Liver (tissue), 9 donors: ENCODE results near the gene HCFC1. TPM values are rescaled to one million over a fixed set of nuclear protein-coding genes. Genes with fewer than 3 reads are reported as not detected.

Source experiments
- DNase-seq: peaks from one replicate; pipeline ENCODE4 v3.0.0-alpha.2; 2017; ENCODE audit warnings: low spot score
- H3K27ac ChIP-seq, 2 donors: one replicate each; pipeline ENCODE4 v1.7.0; 2013; ENCODE audit warnings: inconsistent platforms in 2 of 2, low read length in 2 of 2, control low read depth in 1 of 2, low read depth in 1 of 2, mild to moderate bottlenecking in 1 of 2
- H3K27me3 ChIP-seq, 4 donors: one replicate each; pipeline versions ENCODE4 v1.6.1 to v1.7.0; 2013; ENCODE audit warnings: low read length in 3 of 4, inconsistent platforms in 1 of 4, mild to moderate bottlenecking in 1 of 4, moderate library complexity in 1 of 4; ENCODE audit not compliant: control insufficient read depth in 4 of 4, insufficient read depth in 4 of 4
- H3K36me3 ChIP-seq, 4 donors: one replicate each; pipeline versions ENCODE4 v1.6.1 to v1.7.0; 2013; ENCODE audit warnings: low read length in 3 of 4, mild to moderate bottlenecking in 3 of 4, low read depth in 1 of 4, moderate library complexity in 1 of 4; ENCODE audit not compliant: control insufficient read depth in 4 of 4, insufficient read depth in 3 of 4
- H3K4me1 ChIP-seq, 4 donors: one replicate each; pipeline versions ENCODE4 v1.6.1 to v1.7.0; 2013; ENCODE audit warnings: low read length in 3 of 4, mild to moderate bottlenecking in 3 of 4, moderate library complexity in 1 of 4; ENCODE audit not compliant: control insufficient read depth in 4 of 4, insufficient read depth in 4 of 4
- H3K4me3 ChIP-seq, 3 donors: one replicate each; pipeline versions ENCODE4 v1.6.1 to v1.7.0; 2013; ENCODE audit warnings: low read length in 3 of 3, control low read depth in 1 of 3, low read depth in 1 of 3, mild to moderate bottlenecking in 1 of 3
- H3K9ac ChIP-seq, 2 donors: one replicate each; pipeline ENCODE4 v1.7.0; 2013; ENCODE audit warnings: low read length in 2 of 2, mild to moderate bottlenecking in 2 of 2, moderate library complexity in 2 of 2, control low read depth in 1 of 2, low read depth in 1 of 2
- H3K9me3 ChIP-seq, 4 donors: one replicate each; pipeline versions ENCODE4 v1.6.1 to v1.7.0; 2013; ENCODE audit warnings: low read length in 3 of 4; ENCODE audit not compliant: control insufficient read depth in 4 of 4
- EGR1 ChIP-seq, 2 donors: IDR thresholded peaks; 2 replicates each; pipeline ENCODE4 v1.6.1; 2016 to 2018; ENCODE audit warnings: antibody characterized with exemption in 2 of 2, low read depth in 2 of 2
- FOXA1 ChIP-seq: IDR thresholded peaks from 2 replicates; pipeline ENCODE4 v1.6.1; 2016; ENCODE audit warnings: antibody characterized with exemption
- FOXA2 ChIP-seq: IDR thresholded peaks from 2 replicates; pipeline ENCODE4 v1.6.1; 2016; ENCODE audit warnings: antibody characterized with exemption
- GABPA ChIP-seq, 2 donors: IDR thresholded peaks in 1 of 2; conservative IDR thresholded peaks in 1 of 2; 2 replicates each; pipeline ENCODE4 v1.6.1; 2016; ENCODE audit warnings: antibody characterized with exemption in 2 of 2, mild to moderate bottlenecking in 1 of 2, moderate library complexity in 1 of 2
- HNF4A ChIP-seq, 2 donors: conservative IDR thresholded peaks; 2 replicates each; pipeline ENCODE4 v1.6.1; 2016; ENCODE audit warnings: antibody characterized with exemption in 2 of 2, mild to moderate bottlenecking in 2 of 2
- RXRA ChIP-seq, 2 donors: IDR thresholded peaks; 2 replicates each; pipeline ENCODE4 v1.6.1; 2017 to 2018; ENCODE audit warnings: antibody characterized with exemption in 2 of 2, mild to moderate bottlenecking in 1 of 2
- SP1 ChIP-seq: IDR thresholded peaks from 2 replicates; pipeline ENCODE4 v1.6.1; 2018; ENCODE audit warnings: antibody characterized with exemption, mild to moderate bottlenecking
- WGBS: extraction: QIAGEN DNeasy Blood & Tissue Kit; methylation state at CpG from one replicate; pipeline ENCODE4 v1.1.7; 2013; 5-methylcytosine and 5-hydroxymethylcytosine counted together
- polyA plus RNA-seq, 2 donors: library from polyadenylated mRNA; stranded (reverse) in 1 of 2; unstranded in 1 of 2; fragments of 200-250 nt in 1 of 2; fragments of >200 nt in 1 of 2; fragmentation: Nextera tagmentation in 1 of 2; extraction: Ambion mirVana in 1 of 2; gene quantifications; one replicate each; pipeline versions ENCODE4 v1.2.1 to v1.2.3, GENCODE V29; 2013 to 2015
- total RNA-seq, 2 donors: library from RNA; depleted of rRNA; stranded (reverse); fragments of >200 nt; gene quantifications; one replicate each; pipeline ENCODE4 v1.2.3, GENCODE V29; 2014
- TF ChIP-seq, protein P1 (sequence below): IDR thresholded peaks from 2 replicates; pipeline ENCODE4 v1.6.1; 2016; ENCODE audit warnings: antibody characterized with exemption
- TF ChIP-seq, protein P2 (sequence below): IDR thresholded peaks from 2 replicates; pipeline ENCODE4 v1.6.1; 2016; ENCODE audit warnings: antibody characterized with exemption
- TF ChIP-seq, protein P3 (sequence below): IDR thresholded peaks from 2 replicates; pipeline ENCODE4 v1.6.1; 2016; ENCODE audit warnings: antibody characterized with exemption, mild to moderate bottlenecking
- TF ChIP-seq, protein P4 (sequence below): fragments of 150-350 bp; IDR thresholded peaks from 2 replicates; pipeline ENCODE4 v1.5.1; 2017; ENCODE audit warnings: improper control_type of control experiment, low read depth, low read length; ENCODE audit not compliant: missing input control
- donor health status: healthy.
- donor health status: healthy.
- donor health status: healthy.
- donor health status: healthy.
- donor health status: healthy.

HCFC1 gene
- total and polyA plus RNA-seq, 4 donors: 7.9 to 26.9 (median 13.9) TPM

DNA sequence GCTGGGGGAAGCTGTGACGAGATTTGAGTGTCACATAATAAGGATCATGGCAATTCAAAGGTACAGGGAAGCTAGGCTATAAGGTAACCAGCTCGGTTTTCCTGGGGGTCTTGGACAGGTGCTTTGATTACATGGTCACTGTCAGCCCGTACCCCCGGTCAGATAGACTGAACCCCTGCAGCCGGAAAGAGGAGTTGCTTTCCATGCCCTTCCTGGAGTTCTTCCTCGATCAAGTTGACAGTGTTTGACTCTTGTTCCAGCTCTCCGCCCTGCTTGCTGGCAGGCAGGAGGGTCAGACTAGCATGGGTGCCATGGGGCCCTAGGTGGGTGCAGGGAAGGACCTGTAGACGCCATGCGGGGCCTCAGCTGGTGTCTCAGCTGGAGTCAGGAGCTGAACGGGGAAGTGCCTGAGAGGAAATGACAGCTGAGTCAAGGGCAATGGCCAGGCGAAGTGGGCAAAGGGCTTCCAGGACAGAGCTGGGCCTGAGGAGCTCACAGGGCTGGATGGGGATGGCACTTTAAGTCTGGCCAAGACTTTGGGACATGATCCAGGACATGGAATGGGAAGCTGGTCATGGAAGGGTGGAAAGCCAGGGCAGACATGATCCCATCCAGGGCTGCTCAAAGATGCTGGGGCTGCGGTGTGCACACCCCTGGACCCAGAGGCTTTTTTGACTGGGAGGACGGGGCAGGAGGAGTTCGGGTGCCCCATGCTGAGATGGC lies 2.5 kb upstream of the HCFC1 start:
- H3K9me3 ChIP-seq: no peaks in the 10 kb centered on the region
- H3K4me3 ChIP-seq: no peak overlapping the region
- TF ChIP-seq, protein P1, sequence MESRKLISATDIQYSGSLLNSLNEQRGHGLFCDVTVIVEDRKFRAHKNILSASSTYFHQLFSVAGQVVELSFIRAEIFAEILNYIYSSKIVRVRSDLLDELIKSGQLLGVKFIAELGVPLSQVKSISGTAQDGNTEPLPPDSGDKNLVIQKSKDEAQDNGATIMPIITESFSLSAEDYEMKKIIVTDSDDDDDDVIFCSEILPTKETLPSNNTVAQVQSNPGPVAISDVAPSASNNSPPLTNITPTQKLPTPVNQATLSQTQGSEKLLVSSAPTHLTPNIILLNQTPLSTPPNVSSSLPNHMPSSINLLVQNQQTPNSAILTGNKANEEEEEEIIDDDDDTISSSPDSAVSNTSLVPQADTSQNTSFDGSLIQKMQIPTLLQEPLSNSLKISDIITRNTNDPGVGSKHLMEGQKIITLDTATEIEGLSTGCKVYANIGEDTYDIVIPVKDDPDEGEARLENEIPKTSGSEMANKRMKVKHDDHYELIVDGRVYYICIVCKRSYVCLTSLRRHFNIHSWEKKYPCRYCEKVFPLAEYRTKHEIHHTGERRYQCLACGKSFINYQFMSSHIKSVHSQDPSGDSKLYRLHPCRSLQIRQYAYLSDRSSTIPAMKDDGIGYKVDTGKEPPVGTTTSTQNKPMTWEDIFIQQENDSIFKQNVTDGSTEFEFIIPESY: no peak
- TF ChIP-seq RXRA (IDR thresholded peaks at IDR 0.05): peak in 1 of 2 donors; percentile 10
- no peaks in the 10 kb centered on the region for H3K36me3 ChIP-seq
- H3K27ac ChIP-seq: peak overlapping the region; percentile 72 to 95
- H3K27me3 ChIP-seq: no peaks in the 10 kb centered on the region
- DNase-seq: no peak
- WGBS: 58% methylated on average over 14 of the region's 14 CpGs
- peaks cover 6 to 30% (median 26%) of the 10 kb centered on the region in 4 donors for H3K4me1 ChIP-seq
- peak overlapping the region in 1 of 2 donors; percentile 41 for H3K9ac ChIP-seq

DNA sequence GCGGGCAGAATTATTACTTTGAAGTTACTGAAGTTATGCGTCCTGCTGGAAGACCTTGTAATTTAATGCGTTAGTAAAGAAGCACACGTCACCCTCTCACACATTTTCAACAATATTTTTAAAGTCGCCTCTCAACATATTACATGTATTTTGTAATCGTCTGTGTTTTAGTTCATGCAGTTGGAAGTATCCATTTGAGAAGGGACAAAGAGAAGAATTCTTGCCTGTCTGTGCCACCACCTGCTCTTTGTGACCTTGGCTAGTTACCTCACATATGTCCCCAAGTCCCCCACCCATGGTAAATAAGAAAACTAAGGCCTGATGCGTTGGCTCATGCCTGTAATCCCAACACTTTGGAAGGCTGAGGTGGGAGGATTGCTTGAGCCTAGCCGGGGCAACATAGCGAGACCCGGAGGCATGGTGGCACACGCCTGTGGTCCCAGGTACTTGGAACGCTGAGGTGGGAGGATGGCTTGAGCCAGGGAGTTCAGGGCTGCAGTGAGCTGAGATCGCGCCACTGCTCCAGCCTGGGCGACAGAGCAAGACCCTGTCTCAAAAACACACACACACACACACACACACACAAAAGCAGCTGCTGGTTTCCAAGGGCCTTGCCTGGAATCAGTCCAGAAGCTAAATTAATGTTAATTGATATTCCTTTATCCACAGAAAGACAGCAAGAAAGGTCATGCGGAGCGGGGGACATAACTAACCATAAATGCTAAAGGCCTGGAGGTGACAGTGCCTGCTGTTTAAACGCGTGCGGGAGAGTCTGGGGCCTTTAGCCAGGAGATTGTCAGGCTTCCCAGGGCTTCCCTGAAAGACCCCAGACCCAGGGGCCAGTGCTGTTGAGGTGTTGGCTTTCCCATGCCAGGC lies 1.7 kb upstream of the HCFC1 start:
- Histone ChIP-seq H3K9me3 (no peaks in the 10 kb centered on the region), H3K4me1 (peaks cover 13 to 38% (median 34%) of the 10 kb centered on the region in 4 donors), H3K9ac (peak overlapping the region; percentile 43 to 50), H3K4me3 (peak overlapping the region; percentile 75 to 81 (median 81)), H3K27ac (peak overlapping the region; percentile 72 to 95), H3K36me3 (no peaks in the 10 kb centered on the region), H3K27me3 (no peaks in the 10 kb centered on the region)
- no peak for TF ChIP-seq FOXA2
- TF ChIP-seq, protein P1: no peak
- TF ChIP-seq, protein P2, sequence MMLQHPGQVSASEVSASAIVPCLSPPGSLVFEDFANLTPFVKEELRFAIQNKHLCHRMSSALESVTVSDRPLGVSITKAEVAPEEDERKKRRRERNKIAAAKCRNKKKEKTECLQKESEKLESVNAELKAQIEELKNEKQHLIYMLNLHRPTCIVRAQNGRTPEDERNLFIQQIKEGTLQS: no peak
- TF ChIP-seq SP1: no peak
- no peak for TF ChIP-seq GABPA (IDR thresholded peaks at IDR 0.05 in 1 of 2, conservative IDR thresholded peaks at IDR 0.05 in 1 of 2)
- no peak for TF ChIP-seq HNF4A (conservative IDR thresholded peaks at IDR 0.05)
- TF ChIP-seq, protein P3, sequence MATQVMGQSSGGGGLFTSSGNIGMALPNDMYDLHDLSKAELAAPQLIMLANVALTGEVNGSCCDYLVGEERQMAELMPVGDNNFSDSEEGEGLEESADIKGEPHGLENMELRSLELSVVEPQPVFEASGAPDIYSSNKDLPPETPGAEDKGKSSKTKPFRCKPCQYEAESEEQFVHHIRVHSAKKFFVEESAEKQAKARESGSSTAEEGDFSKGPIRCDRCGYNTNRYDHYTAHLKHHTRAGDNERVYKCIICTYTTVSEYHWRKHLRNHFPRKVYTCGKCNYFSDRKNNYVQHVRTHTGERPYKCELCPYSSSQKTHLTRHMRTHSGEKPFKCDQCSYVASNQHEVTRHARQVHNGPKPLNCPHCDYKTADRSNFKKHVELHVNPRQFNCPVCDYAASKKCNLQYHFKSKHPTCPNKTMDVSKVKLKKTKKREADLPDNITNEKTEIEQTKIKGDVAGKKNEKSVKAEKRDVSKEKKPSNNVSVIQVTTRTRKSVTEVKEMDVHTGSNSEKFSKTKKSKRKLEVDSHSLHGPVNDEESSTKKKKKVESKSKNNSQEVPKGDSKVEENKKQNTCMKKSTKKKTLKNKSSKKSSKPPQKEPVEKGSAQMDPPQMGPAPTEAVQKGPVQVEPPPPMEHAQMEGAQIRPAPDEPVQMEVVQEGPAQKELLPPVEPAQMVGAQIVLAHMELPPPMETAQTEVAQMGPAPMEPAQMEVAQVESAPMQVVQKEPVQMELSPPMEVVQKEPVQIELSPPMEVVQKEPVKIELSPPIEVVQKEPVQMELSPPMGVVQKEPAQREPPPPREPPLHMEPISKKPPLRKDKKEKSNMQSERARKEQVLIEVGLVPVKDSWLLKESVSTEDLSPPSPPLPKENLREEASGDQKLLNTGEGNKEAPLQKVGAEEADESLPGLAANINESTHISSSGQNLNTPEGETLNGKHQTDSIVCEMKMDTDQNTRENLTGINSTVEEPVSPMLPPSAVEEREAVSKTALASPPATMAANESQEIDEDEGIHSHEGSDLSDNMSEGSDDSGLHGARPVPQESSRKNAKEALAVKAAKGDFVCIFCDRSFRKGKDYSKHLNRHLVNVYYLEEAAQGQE: no peak
- no peak for TF ChIP-seq EGR1 (IDR thresholded peaks at IDR 0.05; ENCODE audit: low read depth in 2 of 2)
- no peak for TF ChIP-seq RXRA (IDR thresholded peaks at IDR 0.05)
- TF ChIP-seq, protein P4, sequence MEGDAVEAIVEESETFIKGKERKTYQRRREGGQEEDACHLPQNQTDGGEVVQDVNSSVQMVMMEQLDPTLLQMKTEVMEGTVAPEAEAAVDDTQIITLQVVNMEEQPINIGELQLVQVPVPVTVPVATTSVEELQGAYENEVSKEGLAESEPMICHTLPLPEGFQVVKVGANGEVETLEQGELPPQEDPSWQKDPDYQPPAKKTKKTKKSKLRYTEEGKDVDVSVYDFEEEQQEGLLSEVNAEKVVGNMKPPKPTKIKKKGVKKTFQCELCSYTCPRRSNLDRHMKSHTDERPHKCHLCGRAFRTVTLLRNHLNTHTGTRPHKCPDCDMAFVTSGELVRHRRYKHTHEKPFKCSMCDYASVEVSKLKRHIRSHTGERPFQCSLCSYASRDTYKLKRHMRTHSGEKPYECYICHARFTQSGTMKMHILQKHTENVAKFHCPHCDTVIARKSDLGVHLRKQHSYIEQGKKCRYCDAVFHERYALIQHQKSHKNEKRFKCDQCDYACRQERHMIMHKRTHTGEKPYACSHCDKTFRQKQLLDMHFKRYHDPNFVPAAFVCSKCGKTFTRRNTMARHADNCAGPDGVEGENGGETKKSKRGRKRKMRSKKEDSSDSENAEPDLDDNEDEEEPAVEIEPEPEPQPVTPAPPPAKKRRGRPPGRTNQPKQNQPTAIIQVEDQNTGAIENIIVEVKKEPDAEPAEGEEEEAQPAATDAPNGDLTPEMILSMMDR: no peak
- TF ChIP-seq FOXA1: no peak
- no peak for DNase-seq
- 30% methylated on average over 20 of the region's 20 CpGs for WGBS
